NK-92 treated with Interleukin-12 subunit alpha and Interleukin-12 subunit beta, amount 100 ng/mL, for 24 hours (cell line): Measurements from ENCODE around the gene EFCAB11.

Source experiments
- DNase-seq: peaks from one replicate; lab custom pipeline; 2025; lab: John Stamatoyannopoulos, UW

The EFCAB11 gene

DNA sequence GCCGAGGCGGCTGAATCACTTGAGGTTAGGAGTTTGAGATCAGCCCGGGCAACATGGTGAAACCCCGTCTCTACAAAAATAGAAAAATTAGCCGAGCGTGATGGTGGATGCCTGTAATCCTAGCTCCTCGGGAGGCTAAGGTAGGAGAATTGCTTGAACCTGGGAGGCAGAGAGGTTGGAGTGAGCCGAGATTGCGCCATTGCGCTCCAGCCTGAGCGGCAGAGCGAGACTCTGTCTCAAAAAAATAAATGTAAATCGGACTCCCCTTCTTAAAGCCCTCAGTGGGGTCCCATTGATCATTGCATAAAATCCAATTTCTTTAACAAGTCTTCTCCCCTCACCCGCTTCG is 2.1 kb upstream of the EFCAB11 start:
- no peak for DNase-seq

DNA sequence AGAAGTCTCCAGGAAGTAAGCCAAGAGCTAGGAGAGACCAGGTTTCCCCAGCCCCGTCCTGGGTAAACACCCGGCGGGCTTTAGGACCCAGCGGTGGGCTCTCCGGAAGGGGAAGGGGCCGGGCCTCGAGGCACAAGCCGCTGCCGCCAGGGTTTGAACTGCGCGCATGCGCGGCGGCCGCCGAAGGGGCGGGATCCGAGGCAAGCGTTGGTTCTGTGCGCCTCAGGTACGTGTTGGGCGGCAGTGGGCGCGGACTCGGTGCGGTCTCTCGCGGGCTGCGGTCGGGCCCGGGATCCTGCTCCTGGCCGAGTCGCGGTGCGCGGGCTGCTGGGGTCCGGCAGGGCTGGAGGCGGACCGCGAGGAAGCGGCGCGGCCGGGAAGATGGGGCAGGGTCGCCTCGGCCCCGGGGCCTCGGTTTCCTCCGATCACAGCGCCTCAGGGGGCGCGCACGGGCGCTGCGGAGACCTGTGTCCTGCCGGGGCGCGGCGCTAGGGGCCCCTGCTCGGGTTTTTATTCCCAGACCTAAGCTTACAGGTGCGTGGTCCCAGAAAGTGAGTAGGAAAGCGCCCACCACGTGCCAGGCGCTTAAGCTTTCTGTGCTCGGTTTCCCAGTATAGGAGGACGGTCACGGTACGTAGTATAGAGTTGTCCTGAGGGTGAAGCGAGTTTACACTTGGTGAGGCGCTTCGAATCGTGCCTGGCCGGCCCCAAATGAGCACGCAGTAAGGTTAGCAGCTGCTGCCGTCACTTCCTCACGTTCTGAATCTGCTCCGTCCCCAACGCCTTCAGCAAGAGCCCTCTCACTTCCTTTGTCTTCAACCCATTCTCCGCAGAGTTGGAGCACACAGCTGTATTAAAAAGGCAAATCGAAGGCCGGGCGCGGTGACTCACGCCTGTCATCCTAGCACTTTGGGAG is 1.5 kb upstream of the EFCAB11 start, which contains the start of gene TDP1:
TDP1 (plus strand) TSS at position 183 of the 916 bp plus-strand sequence. CDS start 7,188 bp downstream, outside the sequence.
- DNase-seq: peak; percentile 97

DNA sequence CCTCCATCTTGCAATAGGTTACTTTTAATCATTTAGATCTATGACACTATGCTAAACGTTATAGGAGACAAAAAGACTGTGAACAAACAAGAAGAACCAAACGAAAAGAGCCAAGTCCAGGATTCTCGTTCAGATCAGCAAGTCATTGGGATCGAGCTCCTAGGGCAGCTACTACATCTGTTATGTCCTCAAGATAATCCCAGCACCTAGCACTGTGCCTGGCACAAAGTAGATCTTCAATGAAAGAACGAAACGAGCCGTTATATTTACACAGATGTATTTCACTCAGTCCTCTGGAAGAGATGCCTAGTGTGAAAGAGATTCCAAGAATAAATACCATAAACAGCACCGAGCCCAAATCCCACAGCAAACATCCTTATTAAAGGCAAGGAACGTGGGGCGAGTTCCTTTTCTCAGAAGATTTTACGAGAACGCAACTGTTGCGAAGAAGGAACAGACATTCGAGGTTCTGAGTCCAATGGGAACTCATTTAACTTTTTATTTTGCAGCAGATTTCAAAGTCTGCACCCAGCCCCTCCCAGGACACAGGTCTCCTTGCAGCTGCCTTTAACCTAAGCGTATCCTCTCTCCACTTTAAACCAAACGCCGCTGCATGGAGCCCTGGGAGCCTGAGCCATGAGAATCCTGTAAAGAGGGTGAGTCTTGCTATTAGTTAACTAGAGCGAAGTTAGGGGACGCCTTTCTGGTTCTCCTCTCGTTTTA is 653 bp upstream of the EFCAB11 start:
- no peak for DNase-seq

DNA sequence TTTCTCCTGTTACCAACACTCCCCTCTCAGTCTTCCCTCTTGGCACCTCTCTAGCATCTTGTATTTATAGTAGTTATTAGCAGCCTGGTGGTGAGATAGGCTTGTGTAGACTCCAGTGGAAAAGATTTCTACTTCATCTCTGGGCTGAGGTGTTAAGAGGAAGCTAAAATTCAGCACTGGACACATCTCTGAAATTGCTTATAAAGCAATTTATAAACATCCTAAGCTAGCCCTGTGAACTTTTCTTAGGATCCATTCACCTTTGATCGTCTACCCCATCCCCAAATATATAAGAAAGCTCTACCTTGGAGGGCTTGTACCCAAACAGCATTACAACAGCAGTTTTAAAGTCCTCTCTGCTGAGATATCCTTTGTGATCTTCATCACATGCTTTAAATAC is 928 bp downstream of the EFCAB11 start:
- DNase-seq: no peak

DNA sequence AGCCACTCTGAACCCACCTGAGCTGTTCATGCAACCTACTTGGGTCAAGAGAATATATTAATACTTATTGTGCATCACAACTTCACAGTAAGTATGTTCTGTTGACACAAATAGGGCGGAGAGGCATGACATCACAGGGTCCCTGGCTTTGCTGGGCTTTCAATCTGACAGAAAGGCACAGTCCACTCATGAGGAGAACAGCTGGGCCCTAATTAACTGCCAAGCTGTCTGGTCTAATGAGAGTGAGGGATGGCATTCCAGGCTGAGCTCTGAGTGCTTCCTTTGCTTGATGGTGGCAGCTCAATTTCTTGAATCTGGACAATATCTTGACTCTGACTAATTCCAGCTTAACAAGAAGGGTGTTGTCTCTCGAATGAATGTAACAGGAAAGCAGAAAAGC is 2.0 kb downstream of the EFCAB11 start:
- no peak for DNase-seq

DNA sequence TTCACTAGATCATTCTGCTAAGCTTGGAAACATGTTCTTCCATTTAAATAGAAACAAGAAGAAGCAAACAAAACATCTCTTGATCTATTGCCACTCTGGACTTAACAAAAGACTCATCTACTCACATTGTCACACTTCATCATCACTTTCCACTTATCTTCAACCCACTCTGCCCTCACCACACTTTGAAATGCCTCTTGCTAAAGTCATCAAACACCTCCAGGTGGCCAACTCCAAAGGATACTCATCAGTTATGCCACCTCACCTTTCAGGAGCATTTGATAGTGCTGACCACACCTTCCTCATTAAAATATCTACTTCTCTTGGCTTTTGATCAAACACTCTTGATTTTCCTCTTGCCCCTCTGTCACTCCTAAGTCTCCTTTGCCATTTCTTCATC is 7.2 kb downstream of the EFCAB11 start:
- no peak for DNase-seq

DNA sequence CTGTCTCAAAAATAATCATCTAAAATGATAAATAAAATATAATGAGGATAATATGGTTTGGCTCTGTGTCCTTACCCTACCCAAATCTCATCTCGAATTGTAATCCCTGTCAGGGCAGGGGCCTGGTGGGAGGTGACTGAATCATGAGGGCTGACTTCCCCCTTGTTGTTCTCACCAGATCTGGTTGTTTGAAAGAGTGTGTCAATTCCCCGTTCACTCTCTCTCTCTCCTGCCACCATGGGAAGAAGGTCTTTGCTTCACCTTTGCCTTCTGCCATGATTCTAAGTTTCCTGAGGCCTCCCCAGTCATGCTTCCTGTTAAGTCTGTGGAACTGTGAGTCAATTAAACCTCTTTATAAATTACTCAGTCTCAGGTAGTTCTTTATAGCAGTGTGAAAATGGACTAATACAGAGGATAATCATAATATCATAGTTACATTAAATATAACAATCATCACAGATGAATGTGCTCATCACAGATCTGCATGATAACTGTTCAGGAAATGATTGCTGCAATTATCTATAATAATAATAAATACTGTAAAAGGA is 12.6 kb downstream of the EFCAB11 start:
- DNase-seq: no peak

DNA sequence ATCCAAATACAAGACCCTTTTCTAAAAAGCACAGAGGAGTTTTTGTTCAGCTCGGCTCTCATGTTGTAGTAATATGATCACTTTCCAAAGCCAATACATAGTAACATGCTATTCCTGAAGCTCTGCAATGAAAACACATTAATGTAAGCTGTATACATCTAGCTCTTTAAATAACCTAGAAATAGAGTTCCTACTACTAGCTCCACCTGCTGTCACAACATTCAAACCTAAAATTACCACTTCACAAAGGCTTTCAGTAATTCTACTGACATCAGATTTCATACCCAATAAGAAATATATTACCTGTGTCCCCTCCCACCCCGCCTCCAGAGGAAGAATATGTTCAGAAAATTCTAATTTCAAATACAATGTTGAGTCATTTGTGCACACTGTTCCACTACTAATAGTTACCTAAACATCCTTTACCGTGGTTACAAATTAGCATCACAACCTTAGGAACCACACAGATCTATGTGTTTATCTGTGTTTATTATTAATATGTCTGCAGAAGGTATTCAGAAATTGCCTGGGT is 17.8 kb downstream of the EFCAB11 start:
- no peak for DNase-seq

DNA sequence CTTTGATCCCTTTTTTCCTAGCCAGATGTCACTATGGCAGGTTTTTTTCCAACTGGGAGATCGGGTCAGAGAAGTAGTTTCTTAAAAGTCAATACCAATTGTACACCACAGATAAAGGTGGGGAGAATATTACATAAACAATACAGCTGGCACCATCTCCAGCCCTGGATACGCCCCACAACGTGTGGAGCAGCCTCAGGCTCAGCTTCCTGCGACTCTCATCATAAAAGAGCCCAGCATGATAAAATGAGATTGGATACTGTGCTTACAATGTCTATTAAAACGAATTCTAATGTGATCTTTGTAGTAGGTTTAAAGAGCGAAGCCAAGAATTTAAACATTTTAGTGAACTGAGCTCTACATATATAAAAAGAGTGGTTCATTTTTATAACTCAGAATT is 21.5 kb downstream of the EFCAB11 start:
- no peak for DNase-seq

DNA sequence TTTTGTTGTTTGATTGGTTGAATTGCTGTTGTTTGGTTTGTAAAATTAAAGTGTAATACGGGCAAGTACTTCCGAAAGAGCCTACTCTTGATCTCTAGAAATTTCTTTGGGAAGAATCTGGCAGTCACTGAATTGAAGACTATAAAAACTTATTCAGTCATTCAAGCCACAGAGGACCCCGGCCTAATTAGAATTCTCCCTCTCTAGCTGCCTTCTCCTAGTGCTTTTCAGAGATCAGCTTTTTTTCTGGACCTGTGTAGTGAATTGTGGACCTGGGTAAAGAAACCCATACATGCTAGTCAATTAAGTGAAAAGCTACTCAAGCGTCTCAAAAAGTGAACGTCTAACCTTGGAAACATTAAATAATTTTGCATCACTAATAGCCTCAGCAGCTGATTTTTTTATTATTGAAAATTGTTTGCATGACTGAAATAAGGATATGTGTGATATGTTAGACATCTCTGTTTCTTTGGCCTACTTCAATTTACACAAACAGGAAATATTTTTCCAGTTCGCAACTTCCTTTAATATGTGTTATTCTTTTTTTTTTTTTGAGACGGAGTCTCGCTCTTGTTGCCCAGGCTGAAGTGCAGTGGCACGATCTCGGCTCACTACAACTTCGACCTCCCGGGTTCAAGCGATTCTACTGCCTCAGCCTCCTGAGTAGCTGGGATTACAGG is 27.2 kb downstream of the EFCAB11 start:
- no peak for DNase-seq

DNA sequence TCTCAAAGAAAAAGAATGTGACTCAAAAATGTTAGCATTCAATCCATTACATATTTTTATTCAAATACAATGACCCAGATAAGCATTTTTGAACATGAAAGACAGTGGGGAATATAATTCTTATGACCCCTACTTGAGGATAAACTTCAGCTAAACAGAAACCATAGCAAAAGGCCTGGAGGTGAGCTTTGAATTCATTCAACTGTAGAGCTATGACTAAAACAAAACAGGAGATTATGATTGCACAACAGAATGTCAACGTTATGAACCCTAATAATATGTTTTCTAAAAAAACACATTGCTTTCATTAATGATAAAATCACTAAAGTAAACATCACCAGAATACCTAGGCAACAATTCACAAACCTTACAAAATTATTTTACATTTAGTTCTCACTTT is 27.8 kb downstream of the EFCAB11 start:
- DNase-seq: no peak

DNA sequence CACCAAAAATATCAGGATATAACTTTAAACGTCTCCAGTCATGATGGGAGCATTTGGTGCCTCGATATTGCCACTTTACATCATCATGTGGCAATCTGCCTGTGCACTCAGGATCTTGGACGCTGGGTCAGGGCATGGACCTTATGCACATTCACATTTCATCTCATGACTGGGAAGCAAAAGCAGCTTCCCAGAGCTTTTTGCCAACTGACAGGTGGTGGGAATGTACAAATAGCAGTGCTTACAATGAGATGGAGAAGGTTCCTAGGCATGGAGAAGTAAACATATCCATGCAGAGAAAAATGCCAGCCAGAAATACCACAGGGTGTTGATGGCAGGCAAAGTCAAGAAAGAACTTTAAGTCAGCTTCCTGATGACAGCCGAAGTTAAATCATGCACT is 30.3 kb downstream of the EFCAB11 start:
- DNase-seq: no peak

DNA sequence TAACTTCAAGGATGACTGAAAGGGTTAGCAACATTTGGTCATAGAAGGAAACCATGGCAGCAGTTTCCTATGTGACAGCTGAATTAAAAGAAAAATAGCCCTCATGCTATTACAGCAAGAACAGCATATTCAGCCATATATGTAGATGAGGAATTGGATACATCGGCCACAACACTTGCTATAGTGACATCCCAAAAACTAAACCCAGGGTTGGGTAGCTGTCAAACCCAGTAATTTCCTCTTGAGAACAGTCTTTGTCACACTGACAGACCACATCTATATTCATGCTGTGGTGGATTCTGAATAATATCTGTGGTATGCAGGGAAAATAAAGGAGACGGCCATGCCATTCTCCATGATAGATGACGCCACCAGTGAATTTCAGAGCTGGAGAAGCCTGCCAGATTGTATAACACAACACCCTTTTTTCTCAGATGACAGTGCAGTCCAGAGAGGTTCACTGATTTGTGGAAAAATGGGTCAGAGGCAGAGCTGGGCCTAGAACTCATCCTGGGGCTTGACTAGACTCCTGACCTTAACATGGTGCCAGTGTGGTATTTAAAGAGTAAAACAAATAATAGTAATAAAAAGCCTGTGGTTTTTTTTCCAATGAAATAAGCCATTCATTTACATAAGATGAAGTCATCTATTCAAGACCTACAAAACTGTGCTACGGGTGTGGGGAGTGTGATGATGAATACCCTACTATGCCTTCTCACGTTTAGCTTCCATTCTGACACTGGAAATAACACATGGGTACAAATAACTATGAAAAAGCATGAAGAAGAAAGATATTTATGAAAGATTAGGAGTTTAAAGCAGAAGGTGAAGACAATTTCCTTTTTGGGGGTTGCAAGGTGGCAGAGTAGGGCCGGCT is 32.3 kb downstream of the EFCAB11 start:
- DNase-seq: no peak

DNA sequence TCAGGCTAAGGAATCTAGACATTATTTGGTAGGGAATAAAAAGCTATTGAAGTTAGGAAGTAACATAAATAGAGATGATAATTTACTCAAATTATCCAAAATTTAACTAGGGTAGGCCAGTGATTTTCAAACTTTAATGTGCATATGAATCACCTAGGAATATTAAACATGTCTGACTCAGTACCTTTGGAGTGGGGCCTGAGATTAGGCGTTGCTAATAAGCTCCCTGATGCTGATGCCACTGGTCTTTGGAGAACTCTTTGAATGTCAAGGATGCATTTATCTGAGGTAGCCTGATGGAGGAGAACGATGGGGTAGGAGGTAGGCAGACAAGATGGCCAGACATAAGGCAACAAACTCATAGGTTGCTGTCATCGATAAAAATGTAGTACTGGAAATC is 33.2 kb downstream of the EFCAB11 start:
- DNase-seq: no peak

DNA sequence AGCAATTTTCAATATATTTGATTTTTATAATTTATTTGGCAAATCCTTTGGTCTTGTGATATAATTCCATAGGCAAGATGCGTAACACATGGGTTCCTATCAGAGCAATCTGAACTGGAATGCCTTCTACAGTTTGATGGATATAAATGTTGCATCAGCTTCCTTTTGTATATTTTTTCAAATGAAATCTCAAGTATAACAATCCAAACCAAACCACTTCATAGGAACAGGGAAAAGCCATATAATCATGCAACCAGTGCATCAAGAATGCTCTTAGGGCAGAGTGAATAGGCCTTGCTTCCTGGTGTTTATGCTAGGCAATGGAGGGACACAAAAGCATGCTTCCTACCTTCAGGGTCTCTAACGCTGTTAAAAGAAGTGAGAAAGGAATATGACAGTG is 34.5 kb downstream of the EFCAB11 start:
- DNase-seq: no peak

DNA sequence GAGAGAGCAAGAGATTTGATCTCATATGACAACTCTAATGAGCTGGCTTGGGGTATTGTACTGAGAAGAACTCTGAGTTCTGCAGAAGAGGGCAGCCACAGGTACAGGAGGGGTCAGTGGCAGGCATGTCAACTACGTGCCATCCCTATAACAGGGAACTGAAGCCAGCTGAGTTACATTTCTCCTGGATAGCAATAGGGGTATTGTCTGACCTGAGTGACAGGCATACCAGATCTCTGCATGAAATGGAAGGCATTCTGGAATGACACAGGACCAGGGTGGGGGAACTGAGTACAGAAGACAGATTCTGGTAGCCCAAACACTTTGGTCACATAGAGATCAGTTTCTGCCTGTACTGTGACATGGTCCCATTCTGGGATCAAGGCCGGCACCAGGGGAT is 35.8 kb downstream of the EFCAB11 start:
- no peak for DNase-seq

DNA sequence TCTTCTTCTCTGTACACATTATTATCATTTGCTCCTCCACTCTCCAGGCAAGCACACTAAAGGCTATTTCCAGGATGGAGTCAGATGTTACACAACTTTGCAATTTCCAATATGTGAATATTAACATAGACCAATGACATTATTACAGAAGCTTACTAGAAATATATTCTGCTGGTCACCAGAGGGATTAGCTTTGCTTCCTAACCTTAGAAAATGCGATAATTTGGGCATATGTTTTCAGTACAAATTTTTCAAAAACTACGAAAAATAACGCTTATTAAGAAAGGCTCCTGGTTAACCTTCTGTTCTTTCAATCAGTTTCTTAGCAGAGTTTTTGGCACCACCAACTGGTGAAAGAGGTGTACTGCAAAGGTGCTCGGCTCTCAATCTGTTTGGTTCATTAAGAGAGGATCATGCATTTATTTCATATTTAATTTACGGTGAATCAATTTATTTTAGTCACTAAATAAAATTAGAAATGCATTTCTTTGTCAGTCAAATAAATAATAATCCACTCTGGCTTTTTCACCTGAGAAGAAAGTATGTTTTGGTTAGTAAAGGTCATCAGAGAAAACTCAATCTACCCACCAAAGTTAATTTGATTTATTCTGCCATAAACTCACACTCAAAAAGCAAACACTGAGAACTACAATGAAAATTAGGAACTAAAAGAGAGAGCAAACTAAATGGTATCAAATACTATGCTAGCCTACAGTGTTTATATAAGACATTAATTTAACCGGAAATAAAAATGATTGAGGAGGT is 39.2 kb downstream of the EFCAB11 start:
- DNase-seq: no peak

DNA sequence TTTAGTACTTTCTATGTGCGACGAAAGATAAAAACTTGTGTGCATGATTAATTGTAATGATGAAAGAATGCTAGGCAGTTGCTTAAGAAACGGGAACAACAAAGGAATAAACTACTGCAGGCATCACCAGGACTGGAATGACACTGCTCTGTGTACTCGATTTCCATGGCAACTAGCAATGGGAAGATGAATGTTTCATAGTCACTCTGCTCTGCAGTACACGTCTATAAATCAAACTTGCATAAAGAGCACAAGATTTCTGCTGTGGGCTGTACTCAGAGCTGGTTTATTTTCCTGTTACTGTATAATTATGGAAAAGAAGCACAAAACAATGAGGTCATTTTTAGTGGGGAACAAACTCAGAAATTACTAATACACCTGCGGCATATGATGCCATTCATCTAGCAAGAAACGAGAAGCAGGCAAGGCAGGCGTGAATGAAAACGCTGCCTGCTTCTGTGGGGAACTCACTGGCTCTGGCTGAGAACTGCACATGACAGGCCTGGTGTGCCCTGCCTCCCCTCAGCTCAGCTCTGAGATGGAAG is 41.8 kb downstream of the EFCAB11 start:
- no peak for DNase-seq

DNA sequence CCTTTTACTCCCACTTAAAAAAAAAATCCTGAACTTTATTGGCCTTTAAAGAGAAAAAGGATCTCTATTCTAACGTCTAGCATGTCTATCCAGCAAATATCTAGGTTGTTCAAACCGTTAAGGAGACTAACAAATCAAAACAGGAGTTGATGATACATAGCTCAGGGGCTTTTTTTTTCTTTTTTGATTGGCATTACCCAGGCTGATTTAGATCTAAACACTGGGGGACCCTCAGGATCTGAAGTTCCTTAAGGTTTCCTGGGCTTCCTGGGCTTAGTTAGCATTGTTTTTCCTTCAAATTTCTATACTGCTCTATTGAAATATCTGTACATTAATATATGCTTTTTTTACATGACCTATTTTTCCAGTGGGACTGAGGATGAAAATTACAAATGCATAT is 42.3 kb downstream of the EFCAB11 start:
- no peak for DNase-seq
